GM23248 (cell line): ENCODE data around the gene EFCAB13. TPM values are rescaled to one million over a fixed set of nuclear protein-coding genes. Genes with fewer than 3 reads are reported as not detected.

Source experiments
- DNase-seq: peaks from one replicate; pipeline ENCODE4 v3.0.0-alpha.2; 2015
- H2AFZ ChIP-seq: fragments of 200-600 bp; sonication (generic); 2 replicates; pipeline ENCODE4 v1.6.1; 2016; ENCODE audit warnings: antibody characterized with exemption
- H3F3A ChIP-seq: fragments of 200-600 bp; sonication (generic); 2 replicates; pipeline ENCODE4 v1.6.1; 2016; ENCODE audit warnings: mild to moderate bottlenecking, antibody characterized with exemption, mixed run types; ENCODE audit not compliant: insufficient read depth
- H3K27ac ChIP-seq: fragments of 200-600 bp; sonication (generic); 2 replicates; pipeline ENCODE4 v1.5.1; 2016; ENCODE audit warnings: mild to moderate bottlenecking
- H3K27me3 ChIP-seq: fragments of 200-600 bp; sonication (generic); replicated peaks from 2 replicates; pipeline ENCODE4 v1.6.1; 2016; ENCODE audit warnings: mild to moderate bottlenecking; ENCODE audit not compliant: insufficient read depth
- H3K36me3 ChIP-seq: fragments of 200-600 bp; sonication (generic); 2 replicates; pipeline ENCODE4 v1.6.1; 2016; ENCODE audit warnings: low read depth, mild to moderate bottlenecking
- H3K4me1 ChIP-seq: fragments of 200-600 bp; sonication (generic); 2 replicates; pipeline ENCODE4 v1.6.1; 2016; ENCODE audit warnings: mild to moderate bottlenecking; ENCODE audit not compliant: insufficient read depth
- H3K4me2 ChIP-seq: fragments of 200-600 bp; sonication (generic); one replicate; pipeline ENCODE4 v1.6.1; 2016; ENCODE audit warnings: mild to moderate bottlenecking; ENCODE audit not compliant: unreplicated experiment
- H3K4me3 ChIP-seq: fragments of 200-600 bp; sonication (generic); 2 replicates; pipeline ENCODE4 v1.5.1; 2016; ENCODE audit warnings: mild to moderate bottlenecking
- H3K79me2 ChIP-seq: fragments of 200-600 bp; sonication (generic); 2 replicates; pipeline ENCODE4 v1.6.1; 2016; ENCODE audit warnings: mild to moderate bottlenecking; ENCODE audit not compliant: insufficient read depth
- H3K9ac ChIP-seq: fragments of 200-600 bp; sonication (generic); 2 replicates; pipeline ENCODE4 v1.6.1; 2016; ENCODE audit warnings: mild to moderate bottlenecking
- H3K9me2 ChIP-seq: fragments of 200-600 bp; sonication (generic); 2 replicates; pipeline ENCODE4 v1.6.1; 2016; ENCODE audit warnings: mixed run types, mild to moderate bottlenecking, moderate library complexity; ENCODE audit not compliant: insufficient read depth
- H3K9me3 ChIP-seq: fragments of 200-600 bp; sonication (generic); one replicate; pipeline ENCODE4 v1.6.1; 2017; ENCODE audit warnings: low read depth
- H4K20me1 ChIP-seq: fragments of 200-600 bp; sonication (generic); 2 replicates; pipeline ENCODE4 v1.6.0; 2016; ENCODE audit not compliant: insufficient read depth
- EZH2 ChIP-seq: fragments of 200-600 bp; sonication (generic); IDR thresholded peaks from 2 replicates; pipeline ENCODE4 v1.6.1; 2018; ENCODE audit warnings: antibody characterized with exemption, mild to moderate bottlenecking; ENCODE audit not compliant: insufficient read depth, poor library complexity, severe bottlenecking
- EZH2phosphoT487 ChIP-seq: fragments of 200-600 bp; sonication (generic); IDR thresholded peaks from 2 replicates; pipeline ENCODE4 v1.6.1; 2018; ENCODE audit warnings: antibody characterized with exemption, moderate library complexity, mild to moderate bottlenecking, low read depth; ENCODE audit not compliant: insufficient read depth
- WGBS, 2 experiments: methylation state at CpG; one replicate each; pipeline ENCODE4 v1.1.6; 2015 to 2017; ENCODE audit warnings: low lambda C conversion rate in 2 of 2, low coverage in 1 of 2; ENCODE audit errors: missing lambda C conversion rate in 2 of 2; 5-methylcytosine and 5-hydroxymethylcytosine counted together
- in situ Hi-C: fragments of 300-500 bp; cut with MboI; formaldehyde crosslinking; loops from 2 replicates; pipeline ENCODE4 v1.15.0; 2020
- polyA plus RNA-seq: library from polyadenylated mRNA; unstranded; fragments of >200 nt; fragmentation: Nextera tagmentation; extraction: Ambion mirVana; gene quantifications from 2 replicates; pipeline ENCODE4 v1.2.1, GENCODE V29; 2016
- total RNA-seq: library from RNA; depleted of rRNA; stranded (reverse); fragments of >200 nt; shearing (Covaris generic); gene quantifications from 2 replicates; pipeline ENCODE4 v1.2.3, GENCODE V29; 2014

EFCAB13 gene
- total and polyA plus RNA-seq, 2 experiments from 2014 or later = 0.98 to 1.4 TPM

DNA sequence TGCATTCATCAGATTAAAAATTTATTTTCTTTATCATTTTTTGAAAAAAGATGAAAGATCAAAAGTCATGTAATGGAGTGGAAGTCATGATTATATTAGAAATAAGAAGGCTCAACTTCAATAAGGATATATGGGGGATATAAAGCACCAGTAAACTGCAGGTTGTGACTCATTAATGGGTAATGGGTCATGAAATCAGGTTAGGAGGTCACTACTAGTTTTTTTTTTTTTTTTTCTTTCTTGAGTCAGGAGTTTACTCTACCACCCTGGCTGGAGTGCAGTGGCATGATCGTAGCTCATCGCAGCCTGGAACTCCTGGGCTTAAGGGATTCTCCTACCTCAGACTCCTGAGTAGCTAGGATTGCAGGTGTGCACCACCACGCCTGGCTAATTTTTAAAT lies 14.3 kb downstream of the EFCAB13 start:
- WGBS, 2 experiments = 98 to 100% methylated on average over 3 of the region's 3 CpGs
- no peak for TF ChIP-seq EZH2
- TF ChIP-seq EZH2phosphoT487 = no peak

DNA sequence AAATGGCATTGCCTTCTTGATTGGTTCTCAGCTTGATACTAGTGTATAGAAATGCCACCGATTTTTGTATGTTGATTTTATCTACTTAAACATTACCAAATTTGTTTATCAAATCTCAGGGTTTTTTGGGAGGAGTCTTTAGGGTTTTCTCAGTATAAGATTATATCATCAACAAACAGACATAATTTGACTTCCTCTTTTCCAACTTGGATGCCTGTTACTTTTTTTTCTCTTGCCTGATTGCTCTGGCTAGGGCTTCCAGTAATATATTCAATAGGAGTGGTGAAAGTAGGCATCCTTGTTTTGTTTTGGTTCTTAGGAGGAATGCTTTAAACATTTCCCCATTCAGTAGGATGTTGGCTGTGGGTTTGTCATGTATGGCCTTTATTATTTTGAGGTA lies 29.1 kb downstream of the EFCAB13 start:
- Histone ChIP-seq H3K9me3 (no peaks in the 10 kb centered on the region), H3K27me3 (no peaks in the 10 kb centered on the region), H3K79me2 (no peaks in the 10 kb centered on the region), H3K9ac (no peak overlapping the region), H3K4me2 (no peak overlapping the region), H4K20me1 (no peaks in the 10 kb centered on the region), H3K4me1 (no peaks in the 10 kb centered on the region), H2AFZ (no peak overlapping the region), H3K4me3 (no peak overlapping the region), H3K9me2 (no peaks in the 10 kb centered on the region), H3F3A (no peaks in the 10 kb centered on the region), H3K27ac (no peak overlapping the region), H3K36me3 (no peaks in the 10 kb centered on the region)
- in situ Hi-C loops = no loop called here
- WGBS, 2 experiments = 91 to 95% methylated on average over 1 of the region's 1 CpG
- TF ChIP-seq EZH2 (no peak), EZH2phosphoT487 (no peak)
- DNase-seq = no peak

More for the DNA sequence above, 14.3 kb downstream of the EFCAB13 start:
- H3K27me3 ChIP-seq = no peaks in the 10 kb centered on the region
- no peak overlapping the region for H3K4me2 ChIP-seq
- in situ Hi-C loops = no loop called here
- no peak for DNase-seq
- no peaks in the 10 kb centered on the region for H3F3A ChIP-seq
- no peaks in the 10 kb centered on the region for H3K9me2 ChIP-seq
- no peaks in the 10 kb centered on the region for H3K79me2 ChIP-seq
- no peaks in the 10 kb centered on the region for H4K20me1 ChIP-seq
- H2AFZ ChIP-seq = no peak overlapping the region
- H3K9ac ChIP-seq = no peak overlapping the region
- H3K4me3 ChIP-seq = no peak overlapping the region
- no peaks in the 10 kb centered on the region for H3K4me1 ChIP-seq
- H3K9me3 ChIP-seq = no peaks in the 10 kb centered on the region
- H3K27ac ChIP-seq = no peak overlapping the region
- H3K36me3 ChIP-seq = no peaks in the 10 kb centered on the region; the same call in 1 of the 2 replicates

DNA sequence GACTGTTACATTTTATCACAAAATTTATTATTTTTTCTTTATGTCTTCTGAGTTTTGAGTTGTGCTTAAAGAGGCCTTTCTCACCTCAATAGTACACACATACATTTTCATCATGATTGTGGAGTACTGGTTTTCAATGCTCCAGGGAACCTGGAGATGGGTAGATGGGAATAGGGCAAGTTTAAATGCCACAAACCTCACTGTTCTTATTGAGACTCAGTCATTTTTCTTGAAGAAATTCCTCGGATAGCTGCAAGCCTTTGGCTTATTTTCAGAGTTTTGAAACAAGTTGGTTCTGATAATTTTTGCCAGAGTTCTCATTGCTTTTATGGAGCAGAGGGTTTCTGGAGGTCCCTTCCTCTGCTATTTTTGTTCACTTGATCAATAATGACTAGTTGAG lies 34.9 kb downstream of the EFCAB13 start:
- H3K79me2 ChIP-seq = no peaks in the 10 kb centered on the region
- H4K20me1 ChIP-seq = no peaks in the 10 kb centered on the region
- no peaks in the 10 kb centered on the region for H3K9me3 ChIP-seq
- no peaks in the 10 kb centered on the region for H3F3A ChIP-seq
- no peak for DNase-seq
- no peaks in the 10 kb centered on the region for H3K9me2 ChIP-seq
- no peak overlapping the region for H3K9ac ChIP-seq
- H3K4me2 ChIP-seq = no peak overlapping the region
- no peak overlapping the region for H3K4me3 ChIP-seq
- no peaks in the 10 kb centered on the region for H3K4me1 ChIP-seq
- 61 to 89% methylated on average over 1 of the region's 1 CpG for WGBS, 2 experiments
- TF ChIP-seq EZH2phosphoT487 (no peak), EZH2 (no peak)
- in situ Hi-C loops = no loop called here
- no peaks in the 10 kb centered on the region for H3K27me3 ChIP-seq
- no peak overlapping the region for H2AFZ ChIP-seq
- H3K27ac ChIP-seq = no peak overlapping the region
- H3K36me3 ChIP-seq = no peaks in the 10 kb centered on the region

DNA sequence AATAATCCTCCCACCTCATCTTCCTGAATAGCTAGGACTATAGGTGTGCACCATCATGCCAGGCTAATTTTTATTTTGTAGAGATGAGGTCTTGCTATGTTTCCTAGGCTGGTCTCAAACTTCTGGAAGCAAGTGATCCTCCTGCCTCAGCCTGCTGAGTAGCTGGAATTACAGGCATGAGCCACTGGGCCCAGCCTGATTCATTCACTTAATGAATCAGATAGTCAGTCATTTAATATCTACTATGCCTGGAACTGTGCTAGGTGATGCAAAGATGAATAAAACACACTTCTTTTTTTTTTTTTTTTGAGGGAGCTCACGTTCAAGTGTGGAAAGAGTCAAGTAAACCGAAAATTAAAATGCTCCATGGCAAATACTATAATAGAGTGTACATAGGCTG lies 39.4 kb downstream of the EFCAB13 start:
- H3K9me2 ChIP-seq = no peaks in the 10 kb centered on the region
- no peaks in the 10 kb centered on the region for H3K36me3 ChIP-seq
- in situ Hi-C loops = no loop called here
- DNase-seq = peak; percentile 34
- no peak overlapping the region for H3K4me3 ChIP-seq
- no peak overlapping the region for H3K4me2 ChIP-seq
- H3K9ac ChIP-seq = no peak overlapping the region
- H3F3A ChIP-seq = no peaks in the 10 kb centered on the region
- H3K4me1 ChIP-seq = no peaks in the 10 kb centered on the region
- H3K27me3 ChIP-seq = no peaks in the 10 kb centered on the region
- H2AFZ ChIP-seq = no peak overlapping the region
- no peaks in the 10 kb centered on the region for H4K20me1 ChIP-seq
- 58 to 64% methylated on average over 2 of the region's 2 CpGs for WGBS, 2 experiments
- no peaks in the 10 kb centered on the region for H3K79me2 ChIP-seq
- TF ChIP-seq EZH2phosphoT487 (no peak), EZH2 (no peak)
- no peaks in the 10 kb centered on the region for H3K9me3 ChIP-seq
- H3K27ac ChIP-seq = no peak overlapping the region

DNA sequence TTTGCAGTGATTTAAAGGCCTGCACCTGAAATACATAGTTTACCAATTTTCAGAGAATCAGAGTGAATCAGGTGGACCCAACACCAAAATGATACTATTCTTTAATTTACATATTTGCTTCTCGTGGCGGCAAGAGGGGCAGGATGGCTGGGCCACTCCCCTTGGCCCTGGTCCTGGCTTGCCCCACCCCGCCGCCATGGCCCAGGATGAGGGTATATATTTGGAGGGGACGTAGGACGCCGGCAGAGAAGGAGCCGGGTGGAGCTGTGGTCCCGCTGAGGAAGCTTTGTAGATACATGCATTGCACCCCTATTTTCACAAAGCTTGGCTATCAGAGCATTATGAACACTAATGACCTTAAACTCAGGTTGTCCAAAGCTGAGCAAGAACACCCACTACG lies 43.5 kb downstream of the EFCAB13 start:
- no peaks in the 10 kb centered on the region for H3K79me2 ChIP-seq
- H3K36me3 ChIP-seq = 0 out of 2 replicates have a peak, but pooled peaks cover under 1% of the 10 kb centered on the region
- no peak overlapping the region for H3K4me2 ChIP-seq
- H2AFZ ChIP-seq = no peak overlapping the region
- H3K9ac ChIP-seq = no peak overlapping the region
- H3F3A ChIP-seq = no peaks in the 10 kb centered on the region
- H3K4me1 ChIP-seq = no peaks in the 10 kb centered on the region
- no peak overlapping the region for H3K4me3 ChIP-seq
- in situ Hi-C loops = no loop called here
- no peaks in the 10 kb centered on the region for H3K9me3 ChIP-seq
- WGBS, 2 experiments = 85 to 86% methylated on average over 10 of the region's 10 CpGs
- DNase-seq = no peak
- H4K20me1 ChIP-seq = no peaks in the 10 kb centered on the region
- H3K27ac ChIP-seq = no peak overlapping the region
- H3K27me3 ChIP-seq = no peaks in the 10 kb centered on the region
- TF ChIP-seq EZH2phosphoT487 = no peak
- TF ChIP-seq EZH2 = no peak
- no peaks in the 10 kb centered on the region for H3K9me2 ChIP-seq
